Heart left ventricle (tissue), 16 donors: ENCODE data around the gene DIAPH3. TPM values are rescaled to one million over a fixed set of nuclear protein-coding genes. Genes with fewer than 3 reads are reported as not detected.

Source experiments
- ATAC-seq, 4 donors: fragments of 200-7000 bp; cut with Tn5 transposase; one replicate each; pipeline ENCODE4 v1.9.1; 2020 to 2022; ENCODE audit warnings: moderate library complexity in 4 of 4, mild to moderate bottlenecking in 3 of 4, moderate number of reproducible peaks in 1 of 4
- DNase-seq, 5 donors: peaks; one replicate each; pipeline ENCODE4 v3.0.0-alpha.2; 2020
- H3K27ac ChIP-seq, 12 donors: fragments of 200-600 bp; sonication (generic) in 4 of 12; one replicate each; pipeline versions ENCODE4 v1.5.0 to v1.8.0; 2016 to 2022; ENCODE audit warnings: mild to moderate bottlenecking in 2 of 12
- H3K27me3 ChIP-seq, 9 donors: fragments of 200-600 bp; sonication (generic) in 2 of 9; one replicate each; pipeline versions ENCODE4 v1.5.1 to v1.8.0; 2016 to 2022; ENCODE audit warnings: mild to moderate bottlenecking in 3 of 9
- H3K36me3 ChIP-seq, 9 donors: fragments of 200-600 bp; sonication (generic) in 2 of 9; one replicate each; pipeline versions ENCODE4 v1.5.0 to v1.8.0; 2018 to 2022; ENCODE audit warnings: mild to moderate bottlenecking in 2 of 9
- H3K4me1 ChIP-seq, 12 donors: fragments of 200-600 bp; sonication (generic) in 4 of 12; one replicate each; pipeline versions ENCODE4 v1.5.0 to v1.8.0; 2016 to 2022; ENCODE audit warnings: mild to moderate bottlenecking in 3 of 12
- H3K4me3 ChIP-seq, 12 donors: fragments of 200-600 bp; sonication (generic) in 4 of 12; one replicate each; pipeline versions ENCODE4 v1.5.0 to v1.8.0; 2017 to 2022; ENCODE audit warnings: mild to moderate bottlenecking in 9 of 12, moderate library complexity in 4 of 12
- H3K9me3 ChIP-seq, 12 donors: fragments of 200-600 bp; sonication (generic) in 4 of 12; one replicate each; pipeline versions ENCODE4 v1.5.0 to v1.8.0; 2016 to 2022; ENCODE audit warnings: mild to moderate bottlenecking in 1 of 12
- CTCF ChIP-seq, 12 donors: fragments of 200-600 bp; sonication (generic) in 4 of 12; IDR thresholded peaks; one replicate each; pipeline versions ENCODE4 v1.5.0 to v1.8.0; 2018 to 2022; ENCODE audit warnings: antibody characterized with exemption in 12 of 12, mild to moderate bottlenecking in 5 of 12
- POLR2A ChIP-seq, 2 donors: fragments of 450-650 bp; IDR thresholded peaks; one replicate each; pipeline ENCODE4 v1.6.1; 2017; ENCODE audit warnings: antibody characterized with exemption in 2 of 2, mild to moderate bottlenecking in 2 of 2, moderate library complexity in 2 of 2
- WGBS, 4 donors: extraction: QIAGEN DNeasy Blood & Tissue Kit in 2 of 4; methylation state at CpG; one replicate each; pipeline versions ENCODE4 v1.1.5 to v1.1.7; 2013 to 2018; 5-methylcytosine and 5-hydroxymethylcytosine counted together
- intact Hi-C, 10 donors: fragments of 100-400 bp; cut with DNase I; formaldehyde crosslinking; loops; one replicate each; pipeline versions ENCODE4 v1.11.1 to v1.14.2; 2022
- polyA plus RNA-seq, 2 donors: library from polyadenylated mRNA; stranded (reverse); fragments of 200-250 nt; gene quantifications; one replicate each; pipeline ENCODE4 v1.2.3, GENCODE V29; 2013
- total RNA-seq, 9 donors: library from RNA; depleted of rRNA in 2 of 9; stranded (reverse); fragments of >200 nt in 2 of 9; fragmentation: NEBNext Ultra II Directional in 3 of 9; extraction: Animal tissue kit (Norgen Biotek cat#: 25700) in 3 of 9; gene quantifications; one replicate each; pipeline versions ENCODE4 v1.1.0 to v1.2.4, GENCODE V29; 2016 to 2023
- donor health status: ischemic (EF 13 %, LVEDD 7.1; RV severe dilation, severe dysfunction).
- donor health status: healthy with polysubstance abuse.
- donor health status: DM: no; HTN: yes; CAD: no.
- donor health status: DM: no; HTN: no; CAD: no.
- donor health status: ischemic (EF 25% LVEDD 6.9; RV normal size, moderate dysfunction).
- donor health status: ischemic (EF 25% LVEDD 5.7; RV mildly dilated, moderate dysfunction).
- donor health status: healthy.
- donor health status: DM: yes; HTN: yes; CAD: no.
- donor health status: ischemic (EF 35%, LVEDD 5.7; RV mildly dilated, moderate dysfunction).
- donor health status: nonischemic (EF 11% LVEDD 7.7; RV severe dilation, severe dysfunction).
- donor health status: DM: yes; HTN: yes; CAD: no.
- donor health status: PGD.
- donor health status: ischemic (EF 29% LVEDD 5.4; RV normal size, mild dysfunction).
- donor health status: nonischemic (EF 23%, LVEDD 6.1; RV moderate dilation, normal function).

The DIAPH3 gene
- total and polyA plus RNA-seq, 11 donors: 0.03 to 3.2 (median 0.19) TPM

GRCh38 chr13:60111691-60112090 is 52.0 kb downstream of the DIAPH3 start:
- DNase-seq: no peak
- H3K4me3 ChIP-seq: no peak overlapping the region
- no peak for TF ChIP-seq CTCF (IDR thresholded peaks at IDR 0.05)
- no peak for TF ChIP-seq POLR2A (IDR thresholded peaks at IDR 0.05)
- H3K27ac ChIP-seq: no peak overlapping the region
- no peak for ATAC-seq
- H3K36me3 ChIP-seq: no peaks in the 10 kb centered on the region
- no peaks in the 10 kb centered on the region for H3K4me1 ChIP-seq
- intact Hi-C loops: no loop called here
- WGBS, 4 donors: 95 to 97% (median 97%) methylated on average over 3 of the region's 3 CpGs
- H3K27me3 ChIP-seq: no peaks in the 10 kb centered on the region
- H3K9me3 ChIP-seq: peaks cover 0 to 10% (median 0%) of the 10 kb centered on the region in 12 donors

- no peak for TF ChIP-seq CTCF (IDR thresholded peaks at IDR 0.05)
- no peak for TF ChIP-seq POLR2A (IDR thresholded peaks at IDR 0.05)
- no peaks in the 10 kb centered on the region for H3K4me1 ChIP-seq
- intact Hi-C loops: no loop called here
- H3K27ac ChIP-seq: no peak overlapping the region
- H3K27me3 ChIP-seq: no peaks in the 10 kb centered on the region
- 90 to 100% (median 97%) methylated on average over 3 of the region's 3 CpGs for WGBS, 4 donors
- H3K36me3 ChIP-seq: no peaks in the 10 kb centered on the region
- no peak overlapping the region for H3K4me3 ChIP-seq
- DNase-seq: no peak
- H3K9me3 ChIP-seq: peaks cover 0 to 6% (median 0%) of the 10 kb centered on the region in 12 donors
- ATAC-seq: no peak
Observed at GRCh38 chr13:60109285-60109684, 54.4 kb downstream of the DIAPH3 start.

GRCh38 chr13:60108589-60108988 is 55.1 kb downstream of the DIAPH3 start:
- no peak overlapping the region for H3K4me3 ChIP-seq
- no peaks in the 10 kb centered on the region for H3K27me3 ChIP-seq
- DNase-seq (no peak), ATAC-seq (no peak)
- WGBS, 4 donors: 73 to 82% (median 77%) methylated on average over 2 of the region's 2 CpGs
- no peak overlapping the region for H3K27ac ChIP-seq
- H3K36me3 ChIP-seq: no peaks in the 10 kb centered on the region
- TF ChIP-seq POLR2A (IDR thresholded peaks at IDR 0.05) (no peak), CTCF (IDR thresholded peaks at IDR 0.05) (no peak)
- H3K9me3 ChIP-seq: peaks cover 0 to under 1% (median 0%) of the 10 kb centered on the region in 12 donors
- intact Hi-C loops: no loop called here
- no peaks in the 10 kb centered on the region for H3K4me1 ChIP-seq

GRCh38 chr13:60099631-60100420 is 63.9 kb downstream of the DIAPH3 start:
- no peak for DNase-seq
- no peaks in the 10 kb centered on the region for H3K36me3 ChIP-seq
- H3K4me3 ChIP-seq: no peak overlapping the region
- no peaks in the 10 kb centered on the region for H3K9me3 ChIP-seq
- intact Hi-C loops: no loop called here
- TF ChIP-seq CTCF (IDR thresholded peaks at IDR 0.05) (no peak), POLR2A (IDR thresholded peaks at IDR 0.05) (no peak)
- 83 to 87% (median 84%) methylated on average over 4 of the region's 4 CpGs for WGBS, 4 donors
- no peak overlapping the region for H3K27ac ChIP-seq
- no peaks in the 10 kb centered on the region for H3K27me3 ChIP-seq
- ATAC-seq: no peak
- no peaks in the 10 kb centered on the region for H3K4me1 ChIP-seq
